Type B pancreatic cell (in vitro differentiated cells): ENCODE measurements around the gene SYNPR. TPM values are rescaled to one million over a fixed set of nuclear protein-coding genes. Genes with fewer than 3 reads are reported as not detected.

ENCODE experiments used
- DNase-seq: peaks from one replicate; pipeline ENCODE4 v3.0.0; 2021; ENCODE audit warnings: mixed read lengths; ENCODE audit not compliant: unreplicated experiment; ENCODE audit errors: extremely low spot score
- H3K27ac Mint-ChIP-seq: 2 replicates; pipeline ENCODE4 v1.8.0; 2021; ENCODE audit warnings: mild to moderate bottlenecking, mixed read lengths
- H3K27me3 Mint-ChIP-seq: 2 replicates; pipeline ENCODE4 v1.8.0; 2021; ENCODE audit warnings: mixed read lengths
- H3K36me3 Mint-ChIP-seq: 2 replicates; pipeline ENCODE4 v1.8.0; 2021; ENCODE audit warnings: mixed read lengths
- H3K4me1 Mint-ChIP-seq: one replicate; pipeline ENCODE4 v1.8.0; 2021; ENCODE audit warnings: mixed read lengths; ENCODE audit not compliant: unreplicated experiment
- H3K4me3 Mint-ChIP-seq: 2 replicates; pipeline ENCODE4 v1.8.0; 2021; ENCODE audit warnings: mild to moderate bottlenecking, mixed read lengths
- H3K9me3 Mint-ChIP-seq: 2 replicates; pipeline ENCODE4 v1.8.0; 2021; ENCODE audit warnings: mixed read lengths
- CTCF ChIP-seq: fragments of 200-600 bp; sonication (generic); conservative IDR thresholded peaks from 2 replicates; pipeline ENCODE4 v1.5.0; 2021; ENCODE audit warnings: antibody characterized with exemption, mild to moderate bottlenecking
- total RNA-seq: library from RNA; stranded (reverse); gene quantifications from 2 replicates; pipeline ENCODE4 v1.2.1, GENCODE V29; 2021; ENCODE audit warnings: low replicate concordance

SYNPR gene
- total RNA-seq, 1 donor from 2014 or later, result 2.3 TPM

GRCh38 chr3:63240381-63240902 lies 37.7 kb upstream of the SYNPR start:
- peaks cover 16% of the 10 kb centered on the region for H3K27me3 Mint-ChIP-seq
- H3K9me3 Mint-ChIP-seq, result no peaks in the 10 kb centered on the region
- H3K36me3 Mint-ChIP-seq, result no peaks in the 10 kb centered on the region
- peaks cover 14% of the 10 kb centered on the region for H3K4me1 Mint-ChIP-seq
- peak overlapping the region; percentile 61 for H3K27ac Mint-ChIP-seq
- no peak for DNase-seq
- peak overlapping the region; percentile 29 for H3K4me3 Mint-ChIP-seq
- no peak for TF ChIP-seq CTCF

- Mint-ChIP-seq H3K4me3 (no peak overlapping the region), H3K27ac (no peak overlapping the region), H3K27me3 (peaks cover 16% of the 10 kb centered on the region), H3K4me1 (peaks cover 14% of the 10 kb centered on the region), H3K9me3 (no peaks in the 10 kb centered on the region), H3K36me3 (no peaks in the 10 kb centered on the region)
- no peak for DNase-seq
- TF ChIP-seq CTCF, result no peak
These were observed 36.0 kb upstream of the SYNPR start for GRCh38 chr3:63242124-63242523.

DNA sequence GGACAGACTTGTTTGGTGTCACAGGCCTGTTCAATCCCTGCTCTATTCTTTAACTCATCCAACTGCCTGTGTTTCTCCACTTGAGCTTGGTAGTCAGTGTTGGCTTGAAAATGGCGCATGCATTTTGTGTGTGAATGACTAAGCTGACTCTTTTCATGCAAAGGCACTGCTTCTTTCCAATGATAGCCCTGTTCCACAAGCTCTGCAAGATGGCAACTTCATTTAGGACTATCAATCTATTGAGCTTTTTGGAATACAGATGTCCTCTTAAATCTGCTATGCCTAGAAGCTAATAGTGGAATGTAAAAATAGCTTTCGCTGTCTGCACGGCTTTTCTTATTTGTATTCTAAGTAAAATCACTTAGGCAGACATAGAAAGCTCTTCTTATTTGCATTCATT lies 33.6 kb upstream of the SYNPR start:
- Mint-ChIP-seq H3K4me1 (peaks cover 13% of the 10 kb centered on the region), H3K9me3 (no peaks in the 10 kb centered on the region), H3K36me3 (no peaks in the 10 kb centered on the region), H3K27ac (no peak overlapping the region), H3K27me3 (peaks cover 11% of the 10 kb centered on the region), H3K4me3 (no peak overlapping the region)
- TF ChIP-seq CTCF, result no peak
- DNase-seq, result no peak

DNA sequence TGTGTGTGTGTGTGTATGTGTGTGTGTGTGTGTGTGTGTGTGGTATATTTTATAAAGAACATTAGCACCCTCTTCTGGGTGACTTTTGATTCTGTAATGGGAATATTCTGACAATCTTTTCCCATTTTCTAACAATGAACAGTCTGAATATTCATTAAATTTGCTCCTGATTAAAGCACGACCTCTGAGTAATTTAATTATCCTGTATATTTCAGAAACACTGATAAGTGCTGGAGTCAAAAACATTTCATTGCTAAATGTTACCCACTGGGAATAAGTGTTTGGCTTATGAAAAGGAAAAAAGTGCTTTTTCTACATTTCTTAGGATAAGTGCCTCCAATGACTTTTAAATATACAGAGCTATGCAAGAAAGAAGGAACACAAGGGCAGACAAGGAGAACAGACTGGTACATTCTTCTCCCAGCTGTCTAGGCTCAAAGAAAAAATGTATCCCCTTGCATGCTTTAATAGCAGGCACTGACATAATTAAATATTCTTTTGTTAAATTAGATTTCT lies 32.3 kb upstream of the SYNPR start:
- peaks cover 2% of the 10 kb centered on the region for H3K4me1 Mint-ChIP-seq
- H3K4me3 Mint-ChIP-seq, result no peak overlapping the region
- no peaks in the 10 kb centered on the region for H3K9me3 Mint-ChIP-seq
- no peak for DNase-seq
- no peak overlapping the region for H3K27ac Mint-ChIP-seq
- peaks cover 11% of the 10 kb centered on the region for H3K27me3 Mint-ChIP-seq
- H3K36me3 Mint-ChIP-seq, result no peaks in the 10 kb centered on the region
- TF ChIP-seq CTCF, result no peak

GRCh38 chr3:63248015-63248414 lies 30.1 kb upstream of the SYNPR start:
- no peak overlapping the region for H3K4me3 Mint-ChIP-seq
- no peak for DNase-seq

More at GRCh38 chr3:63248015-63248414, 30.1 kb upstream of the SYNPR start:
- Mint-ChIP-seq H3K36me3 (no peaks in the 10 kb centered on the region), H3K4me1 (no peaks in the 10 kb centered on the region), H3K27ac (no peak overlapping the region), H3K27me3 (peaks cover 13% of the 10 kb centered on the region), H3K9me3 (no peaks in the 10 kb centered on the region)
- no peak for TF ChIP-seq CTCF
